ENCODE measurements around the gene INPP5F. TPM values are rescaled to one million over a fixed set of nuclear protein-coding genes. Genes with fewer than 3 reads are reported as not detected.
"Not testable (repeated sequence)": the region's sequence is repeated elsewhere in the genome, so short reads cannot be mapped to it uniquely, and the experiment has no call there.

Gene INPP5F
- total RNA-seq, 6 experiments from 2014 or later, result 2.0 to 3.9 (median 2.5) TPM

GRCh38 chr10:119867317-119867716 is 141.5 kb downstream of the INPP5F start:
- peaks cover 0 to 20% (median 6%) of the 10 kb centered on the region in 4 donors for H3K4me1 ChIP-seq
- 90% methylated on average over 7 of the region's 7 CpGs for WGBS (ENCODE audit: insufficient coverage, low coverage, low lambda C conversion rate, missing lambda C conversion rate)
- intact Hi-C loops (cut with DNase I), result no loop called here
- no peak overlapping the region for H3K27ac ChIP-seq
- no peaks in the 10 kb centered on the region for H3K9me3 ChIP-seq
- DNase-seq (no peak), ATAC-seq (no peak)
- TF ChIP-seq POLR2A (IDR thresholded peaks at IDR 0.05) (no peak), CTCF (IDR thresholded peaks at IDR 0.05) (no peak)
- no peaks in the 10 kb centered on the region for H3K36me3 ChIP-seq
- no peak overlapping the region for H3K4me3 ChIP-seq
- no peaks in the 10 kb centered on the region for H3K27me3 ChIP-seq

- H3K27ac ChIP-seq; H3K27me3 ChIP-seq; DNase-seq; H3K4me3 ChIP-seq; H3K36me3 ChIP-seq; ATAC-seq; H3K9me3 ChIP-seq; intact Hi-C loops (cut with DNase I): not testable (repeated sequence)
- 81% methylated on average over 3 of the region's 4 CpGs for WGBS (ENCODE audit: insufficient coverage, low coverage, low lambda C conversion rate, missing lambda C conversion rate)
- peaks cover 0 to 20% (median 6%) of the 10 kb centered on the region in 4 donors for H3K4me1 ChIP-seq
Observed at GRCh38 chr10:119869398-119869797, 143.5 kb downstream of the INPP5F start.

GRCh38 chr10:119871881-119872609 is 146.2 kb downstream of the INPP5F start:
- intact Hi-C loops (cut with DNase I), result no loop called here
- ATAC-seq, result peak; percentile 44 to 59 (median 52)
- Histone ChIP-seq H3K27me3 (no peaks in the 10 kb centered on the region), H3K9me3 (no peaks in the 10 kb centered on the region), H3K4me3 (peak overlapping the region; percentile 76 to 96 (median 79)), H3K27ac (peak overlapping the region; percentile 52 to 80 (median 65)), H3K36me3 (no peaks in the 10 kb centered on the region), H3K4me1 (peaks cover 0 to 20% (median 6%) of the 10 kb centered on the region in 4 donors)
- peak; percentile 74 to 83 (median 80) for DNase-seq
- TF ChIP-seq CTCF (IDR thresholded peaks at IDR 0.05) (no peak), POLR2A (IDR thresholded peaks at IDR 0.05) (no peak)
- 0% methylated on average over 11 of the region's 56 CpGs for WGBS (ENCODE audit: insufficient coverage, low coverage, low lambda C conversion rate, missing lambda C conversion rate)

GRCh38 chr10:119872610-119872859 is 146.7 kb downstream of the INPP5F start, which contains the start of gene MCMBP:
Gene MCMBP, minus strand, starts transcription at chr10:119872843. Its CDS starts 259 bp downstream, at chr10:119872584.
- peak in 1 of 4 donors; percentile 11 for ATAC-seq
- 0% methylated on average over 2 of the region's 42 CpGs for WGBS (ENCODE audit: insufficient coverage, low coverage, low lambda C conversion rate, missing lambda C conversion rate)
- H3K4me1 ChIP-seq, result peaks cover 0 to 20% (median 6%) of the 10 kb centered on the region in 4 donors

More at GRCh38 chr10:119872610-119872859, 146.7 kb downstream of the INPP5F start, which contains the start of gene MCMBP:
- TF ChIP-seq CTCF (IDR thresholded peaks at IDR 0.05) (no peak), POLR2A (IDR thresholded peaks at IDR 0.05) (peak; percentile 86)
- Histone ChIP-seq H3K4me3 (peak within 1 kb of the TSS; percentile 76 to 96 (median 79)), H3K27me3 (no peaks in the 10 kb centered on the region), H3K9me3 (no peaks in the 10 kb centered on the region), H3K36me3 (no peaks in the 10 kb centered on the region), H3K27ac (peak within 1 kb of the TSS; percentile 65 to 80 (median 78))
- intact Hi-C loops (cut with DNase I), result no loop called here
- DNase-seq, result no peak

All from right lobe of liver (tissue), 6 donors.